HG03558 (cell line): ENCODE data around the gene CTNNA2.

Experiments
- ATAC-seq: cut with Tn5 transposase; IDR thresholded peaks from one replicate; pipeline ENCODE4 v1.9.1; 2021; ENCODE audit warnings: moderate number of reproducible peaks; ENCODE audit not compliant: unreplicated experiment; ENCODE audit errors: extremely low read depth

The CTNNA2 gene

DNA sequence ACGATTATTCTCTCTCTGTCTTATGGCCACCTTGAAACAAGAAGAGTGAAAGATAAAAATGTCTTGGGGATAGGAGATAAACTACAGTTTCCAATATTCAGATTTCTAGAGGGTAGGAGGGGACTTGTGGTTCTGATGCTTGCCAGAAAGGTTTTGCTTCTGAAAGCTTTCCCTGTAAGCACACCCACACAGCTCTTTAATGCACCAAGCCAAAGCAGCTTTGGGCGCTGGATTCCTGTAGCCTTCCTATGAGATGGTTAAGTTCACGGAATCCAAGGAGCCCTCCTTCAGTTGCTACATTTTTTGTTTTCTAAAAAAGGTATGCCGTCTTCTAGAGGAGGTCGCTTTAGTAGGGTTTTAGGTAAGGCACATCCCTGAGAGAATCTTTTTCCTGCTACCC is 786.8 kb downstream of the CTNNA2 start:
- ATAC-seq: no peak

DNA sequence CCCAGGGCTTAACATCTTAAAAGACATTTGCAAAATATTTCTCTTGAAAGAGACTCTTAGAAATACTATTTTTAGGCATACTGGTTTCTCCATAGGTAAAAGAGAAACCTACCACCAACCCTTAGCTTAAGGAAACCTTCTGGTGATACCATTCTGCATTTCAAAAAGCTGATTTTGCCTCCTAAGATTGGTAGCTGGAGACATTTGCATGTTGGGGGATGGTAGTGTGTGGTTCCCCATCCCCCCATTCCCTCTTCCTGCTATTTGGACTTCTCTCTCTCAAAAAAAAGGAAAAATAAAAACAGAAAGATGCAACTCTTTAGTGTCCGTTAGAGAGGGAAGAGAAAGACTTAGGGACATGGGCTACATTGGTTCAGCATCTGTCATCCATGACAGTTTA is 787.5 kb downstream of the CTNNA2 start:
- no peak for ATAC-seq

DNA sequence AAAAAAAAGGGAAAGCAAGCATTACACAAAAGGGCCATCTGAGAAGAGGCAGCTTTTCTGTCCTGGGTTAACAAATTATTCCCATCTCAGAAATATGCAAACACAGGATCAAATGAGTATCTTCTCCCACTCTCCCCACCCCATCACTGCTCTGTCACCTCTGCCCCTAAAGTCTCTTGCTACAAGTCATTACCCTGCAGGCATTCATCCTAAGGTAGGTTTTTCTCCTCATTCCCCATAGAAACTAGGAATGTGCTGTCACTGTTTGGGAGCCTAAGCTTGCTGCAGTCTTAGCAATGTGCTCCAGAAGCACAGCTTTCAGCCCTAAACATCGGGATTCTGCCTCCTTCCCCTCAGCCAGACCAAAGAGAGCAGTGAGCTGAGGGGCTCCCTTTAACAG is 788.1 kb downstream of the CTNNA2 start:
- no peak for ATAC-seq

DNA sequence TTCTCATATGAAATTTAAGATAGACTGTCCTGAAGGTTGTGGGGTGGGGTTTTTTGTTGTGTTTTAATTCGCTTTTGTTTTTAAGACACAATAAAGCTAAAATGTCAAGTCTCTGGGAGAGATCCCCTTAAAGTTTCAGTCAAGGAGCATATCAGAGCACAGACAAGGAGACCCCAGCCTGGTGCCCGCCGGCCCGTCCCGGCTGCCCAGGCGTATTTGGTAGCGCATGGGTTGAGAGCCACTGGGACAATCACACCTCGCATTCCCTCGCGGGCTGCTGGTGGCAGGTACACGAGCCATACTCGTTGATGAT is 789.1 kb downstream of the CTNNA2 start:
- no peak for ATAC-seq

DNA sequence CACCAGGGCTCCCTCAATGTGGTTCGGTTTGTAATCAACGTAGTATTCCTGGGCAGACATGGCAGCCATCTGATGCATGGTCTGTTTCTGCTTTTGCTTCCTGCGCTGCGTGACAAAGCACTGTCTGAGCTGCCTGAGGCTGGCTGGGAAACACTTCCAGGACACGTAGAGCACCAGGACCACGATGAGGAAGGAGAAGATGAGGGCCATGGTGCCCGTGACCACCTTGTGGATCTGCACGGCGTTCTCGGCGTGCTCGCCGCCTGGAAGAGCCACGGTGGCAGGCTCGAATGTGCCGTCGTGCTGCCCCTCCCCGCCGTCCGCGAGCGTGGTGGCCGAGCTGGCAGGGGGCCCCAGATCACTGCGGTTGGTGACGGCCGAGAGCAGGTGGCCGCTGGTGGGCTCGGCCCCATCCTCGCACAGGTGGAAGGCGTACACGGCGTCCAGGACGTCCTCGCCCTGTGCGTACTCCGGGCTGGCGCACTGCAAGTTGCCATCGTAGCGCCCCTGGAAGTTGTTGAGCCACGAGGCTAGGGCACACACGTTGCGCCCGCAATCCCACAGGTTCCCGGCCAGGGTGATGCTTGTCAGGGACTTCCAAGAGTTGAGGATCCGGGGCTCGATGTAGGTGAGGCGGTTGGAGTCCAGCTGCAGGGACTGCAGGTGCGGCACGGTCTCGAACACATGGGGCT is 789.6 kb downstream of the CTNNA2 start:
- ATAC-seq: no peak

DNA sequence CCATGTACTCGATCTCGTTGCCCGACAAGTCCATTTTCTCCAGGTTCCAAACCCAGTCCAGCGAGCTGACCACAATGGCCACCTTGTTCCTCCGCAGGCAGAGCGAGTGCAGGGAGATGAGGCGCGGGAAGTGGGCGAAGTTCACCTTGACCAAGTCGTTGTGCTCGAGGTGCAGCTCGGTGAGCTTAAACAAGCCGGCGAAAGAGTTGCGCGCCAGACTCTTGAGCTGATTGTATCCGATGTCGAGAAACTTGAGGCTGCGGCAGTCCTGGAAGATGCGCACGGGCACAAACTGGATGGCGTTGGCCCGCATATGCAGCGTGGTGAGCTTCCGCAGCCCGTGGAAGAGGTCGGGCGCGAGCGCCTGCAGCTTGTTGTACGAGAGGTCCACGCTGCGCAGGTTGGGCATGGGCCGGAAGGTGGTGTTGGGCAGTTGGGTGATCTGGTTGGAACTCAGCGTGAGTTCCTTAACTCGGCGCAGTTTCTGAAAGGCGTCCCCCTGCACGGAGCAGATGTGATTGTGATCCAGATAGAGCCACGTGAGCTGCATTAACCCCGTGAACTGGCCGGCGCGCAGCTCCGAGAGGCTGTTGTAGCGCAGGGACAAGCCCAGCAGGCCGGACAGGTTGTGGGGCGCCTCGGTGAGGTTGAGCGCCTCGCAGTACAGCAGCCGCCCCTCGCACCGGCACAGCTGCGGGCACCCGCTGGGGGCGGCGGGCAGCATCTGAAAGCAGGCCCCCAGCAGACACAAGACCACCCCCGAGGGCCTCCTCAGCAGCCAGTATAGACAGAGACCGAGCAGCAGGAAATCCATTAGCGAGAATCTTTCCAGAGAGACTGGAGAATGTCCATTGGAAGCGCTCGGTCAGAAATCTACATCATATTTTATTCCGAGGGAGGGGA is 790.4 kb downstream of the CTNNA2 start:
- ATAC-seq: no peak

DNA sequence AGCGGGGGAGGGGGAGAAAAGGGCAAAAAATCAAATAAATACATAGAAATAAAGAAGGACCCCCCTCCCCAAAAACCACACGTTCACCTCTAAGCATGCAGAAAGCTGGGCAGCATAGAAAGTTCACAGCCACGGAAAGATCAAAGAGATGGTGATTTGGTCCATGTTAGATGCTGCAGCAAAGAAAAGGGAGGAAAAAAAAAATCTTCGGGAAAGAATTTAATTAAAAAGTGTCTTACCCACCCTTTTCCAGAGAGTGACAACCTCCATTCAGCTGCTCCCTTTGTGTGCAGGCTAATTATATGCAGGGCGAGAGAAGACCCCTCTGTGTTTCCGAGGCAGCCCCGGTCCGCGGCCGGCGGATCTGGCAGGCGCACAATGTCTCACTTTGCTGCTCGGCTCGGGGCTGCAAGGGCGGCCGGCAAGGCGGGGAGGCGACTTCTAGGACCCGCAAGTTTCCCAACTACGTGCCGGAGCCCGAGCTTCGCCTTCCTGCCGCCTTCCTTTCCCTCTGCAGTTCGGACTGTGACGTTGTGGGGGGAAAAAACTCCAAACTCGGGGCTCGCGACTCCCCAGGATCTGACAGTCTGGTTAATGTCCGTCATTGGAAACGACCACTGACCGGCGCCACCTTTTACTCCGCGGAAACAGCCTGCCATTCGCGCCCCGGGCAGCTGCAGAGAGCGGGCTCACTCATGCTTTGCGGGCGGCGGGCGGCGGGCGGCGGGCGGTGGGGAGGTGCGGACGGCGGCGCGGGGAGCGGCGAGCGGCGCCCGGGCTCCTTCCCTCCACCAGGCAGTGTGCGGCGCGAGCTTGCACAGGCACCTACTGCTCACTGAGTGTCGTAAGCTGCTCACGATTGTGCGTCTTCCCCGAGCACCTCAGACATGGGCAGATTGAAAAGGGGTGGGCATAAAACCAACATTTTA is 791.3 kb downstream of the CTNNA2 start, which contains the start of gene LRRTM1:
Gene LRRTM1, minus strand, starts transcription at position 844 of the 929 bp plus-strand sequence. CDS start 933 bp downstream, outside the sequence.
- ATAC-seq: no peak

DNA sequence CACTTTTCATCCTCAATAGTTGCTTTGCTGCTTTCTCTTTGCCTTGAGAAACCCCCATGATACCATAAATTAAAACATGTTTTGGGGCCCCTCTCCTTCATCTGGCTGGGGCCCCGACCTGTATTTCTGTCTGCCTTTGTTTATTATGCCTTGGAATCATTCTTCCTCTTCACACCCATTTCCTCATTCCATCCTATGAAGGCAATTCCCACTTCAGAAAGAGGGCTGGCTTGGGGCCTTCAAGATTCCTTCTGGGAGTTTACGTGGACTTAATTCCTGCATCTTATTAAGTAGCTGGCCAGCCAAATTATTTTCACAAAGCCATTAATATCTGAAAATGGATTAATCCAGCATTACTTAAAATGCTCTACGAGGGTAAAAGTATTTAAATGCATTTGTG is 798.5 kb downstream of the CTNNA2 start:
- ATAC-seq: no peak

DNA sequence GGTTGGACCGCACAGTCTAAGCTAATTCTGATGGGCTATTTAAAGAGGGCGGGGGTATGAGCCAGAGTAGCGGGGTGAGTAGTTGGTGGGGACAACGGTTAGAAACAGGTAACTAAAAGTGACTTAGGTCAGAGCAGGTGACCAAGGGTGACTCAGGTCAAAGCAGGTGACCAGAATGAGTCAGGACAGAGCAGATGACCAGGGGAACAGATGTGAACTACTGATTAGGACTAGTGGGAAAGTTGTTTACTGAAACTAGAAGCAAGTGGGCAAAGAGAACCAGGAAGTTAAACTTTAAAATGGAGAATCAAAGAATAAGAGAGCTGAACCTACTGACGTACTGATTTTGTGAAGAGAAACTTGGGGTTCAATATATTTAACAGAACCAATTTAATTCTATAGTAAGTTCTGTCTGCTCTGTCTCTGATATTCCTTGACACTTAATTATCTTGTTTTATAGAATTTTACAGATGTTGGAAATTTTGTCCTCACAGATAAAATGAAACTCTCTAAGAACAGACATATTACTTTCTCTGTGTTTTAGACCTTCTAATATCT is 799.5 kb downstream of the CTNNA2 start:
- no peak for ATAC-seq

DNA sequence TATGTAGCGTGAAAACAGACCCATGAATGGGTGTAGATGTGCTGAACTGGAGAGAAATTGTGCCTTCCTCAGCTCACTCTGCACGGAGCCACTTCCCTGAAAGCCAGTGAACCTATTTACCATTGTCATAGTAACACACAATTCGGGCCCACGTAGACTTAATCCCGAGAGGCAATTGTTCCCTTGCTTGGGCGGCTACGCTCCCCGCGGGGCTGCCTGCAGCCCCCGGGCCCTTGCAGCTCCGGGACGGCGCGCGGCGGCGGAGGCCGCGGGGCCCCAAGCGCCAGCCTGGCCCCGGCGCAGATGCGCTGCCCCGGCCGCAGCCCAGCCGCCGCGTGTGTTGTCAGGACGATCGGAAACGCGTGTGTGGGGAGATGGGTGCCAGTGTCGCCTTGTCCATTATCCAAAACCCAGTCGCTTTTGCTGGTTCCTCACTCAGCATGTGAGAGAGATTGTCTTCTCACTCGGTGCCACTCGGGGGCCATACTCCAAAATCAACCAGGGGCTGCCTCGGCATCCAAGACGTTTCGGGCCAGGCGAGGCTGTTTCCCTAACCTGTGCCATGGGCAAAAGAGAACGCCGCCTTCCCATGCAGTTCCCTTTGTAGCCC is 809.6 kb downstream of the CTNNA2 start:
- no peak for ATAC-seq

DNA sequence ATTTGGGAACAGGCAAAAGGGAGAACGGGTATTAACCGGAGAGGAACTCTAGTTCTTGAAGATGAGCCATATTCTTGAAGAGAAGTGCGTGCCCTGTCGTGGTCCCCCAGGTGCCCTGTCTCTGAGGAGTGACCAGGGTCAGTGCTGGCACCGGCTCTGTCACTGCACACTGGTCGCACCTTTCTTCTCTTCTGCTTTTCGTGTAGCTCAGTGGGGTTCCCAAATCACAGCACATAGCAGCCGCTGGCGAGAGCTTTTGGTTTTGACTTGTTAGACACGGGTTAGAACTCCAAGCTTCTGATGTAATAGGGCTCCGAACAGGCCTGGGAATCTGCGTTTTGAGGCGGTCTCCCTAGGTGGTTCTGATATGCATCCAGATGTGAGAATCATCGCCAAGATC is 810.1 kb downstream of the CTNNA2 start:
- ATAC-seq: no peak

DNA sequence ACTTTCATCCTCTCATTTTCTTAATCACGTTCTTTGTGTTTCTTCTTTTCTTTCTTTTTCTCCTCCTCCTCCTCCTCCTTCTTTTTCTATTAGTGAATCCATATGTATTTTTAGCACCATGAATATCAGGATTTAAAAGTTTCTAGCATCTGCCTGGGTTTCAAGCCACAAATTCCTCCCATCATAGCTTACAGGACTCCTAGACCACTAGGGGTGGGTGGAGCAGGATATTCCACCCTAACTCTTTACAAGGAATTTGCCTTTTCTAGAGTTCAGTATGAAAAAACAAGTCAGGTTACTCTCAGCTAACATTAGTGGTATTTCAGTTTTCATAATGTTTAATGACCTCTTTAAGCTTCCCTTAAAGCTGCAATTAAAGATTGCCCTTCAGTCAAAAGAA is 810.8 kb downstream of the CTNNA2 start:
- no peak for ATAC-seq

DNA sequence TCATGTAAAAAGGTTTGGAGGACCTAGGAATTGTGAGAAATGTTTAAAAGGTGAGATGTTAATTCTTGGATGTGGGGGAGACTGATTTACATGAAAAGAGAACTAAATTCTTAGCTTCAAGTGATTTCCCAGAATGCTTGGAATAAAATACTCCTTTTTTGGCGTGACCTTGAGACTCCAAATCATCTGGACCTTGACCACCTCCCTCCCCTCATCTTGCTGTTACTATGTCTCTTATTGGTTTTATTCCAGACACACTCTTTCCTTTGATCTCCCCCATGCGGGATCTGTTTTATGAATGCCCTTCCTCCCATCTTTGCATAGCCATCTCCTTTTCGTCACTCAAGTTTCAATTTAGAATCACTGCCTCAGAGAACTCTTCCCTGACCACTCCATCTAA is 811.7 kb downstream of the CTNNA2 start:
- no peak for ATAC-seq

DNA sequence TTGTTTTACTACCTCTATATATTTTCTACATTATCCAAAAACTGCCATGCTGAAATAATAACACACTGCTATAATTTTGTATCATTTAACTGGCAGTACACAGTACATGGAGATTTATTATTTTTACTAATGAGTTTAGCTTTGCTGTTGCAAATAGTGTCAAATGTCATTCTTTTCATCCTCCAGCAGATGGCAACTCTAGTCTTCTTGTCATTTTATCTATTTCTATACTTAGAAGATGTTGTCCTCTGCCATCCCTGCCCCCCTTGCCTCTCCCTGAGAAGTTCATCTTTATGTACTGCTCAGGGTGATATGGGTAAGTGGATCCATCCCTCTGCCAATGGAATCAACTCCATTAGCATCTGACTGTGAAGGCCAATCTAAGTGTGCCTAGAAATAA is 813.4 kb downstream of the CTNNA2 start:
- no peak for ATAC-seq

DNA sequence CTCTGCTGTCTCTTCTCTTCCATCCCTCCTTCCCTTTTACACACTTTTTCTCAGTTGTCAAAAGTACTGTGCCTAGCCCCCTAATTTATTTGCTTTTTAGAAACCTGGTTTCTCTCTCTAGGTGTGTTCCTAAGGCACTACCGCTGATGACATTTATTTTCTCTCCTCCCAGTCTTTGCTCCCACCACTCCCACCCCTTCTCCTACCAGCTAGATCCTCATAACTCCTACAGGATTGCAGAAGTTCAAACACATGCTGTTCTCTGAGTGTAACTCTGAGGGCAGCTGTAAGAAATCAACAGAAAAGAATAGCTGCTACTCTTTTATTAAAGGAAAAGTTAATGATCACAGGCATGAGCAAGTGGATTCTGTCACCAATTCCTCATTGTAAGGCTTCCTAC is 814.0 kb downstream of the CTNNA2 start:
- ATAC-seq: no peak

DNA sequence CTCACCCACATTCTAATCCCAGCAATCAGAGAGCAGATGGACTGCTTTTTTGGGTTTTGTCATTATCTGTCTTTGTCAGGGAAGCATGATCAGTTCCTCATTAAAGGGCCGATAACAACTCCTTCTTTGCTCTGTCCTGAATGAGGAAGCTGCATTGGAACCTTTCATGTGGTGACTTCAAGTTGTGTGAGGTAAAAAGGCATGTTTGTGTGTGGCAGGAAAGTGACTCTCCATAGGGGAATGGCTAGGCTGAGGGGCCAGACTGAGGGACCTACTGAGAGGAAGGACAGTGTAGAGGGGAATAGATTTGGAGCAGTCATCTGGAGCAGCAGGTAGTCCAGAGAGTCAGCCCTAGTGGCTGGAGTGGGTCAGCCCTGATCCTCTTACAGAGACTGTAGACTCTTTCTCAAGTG is 815.3 kb downstream of the CTNNA2 start:
- ATAC-seq: no peak

DNA sequence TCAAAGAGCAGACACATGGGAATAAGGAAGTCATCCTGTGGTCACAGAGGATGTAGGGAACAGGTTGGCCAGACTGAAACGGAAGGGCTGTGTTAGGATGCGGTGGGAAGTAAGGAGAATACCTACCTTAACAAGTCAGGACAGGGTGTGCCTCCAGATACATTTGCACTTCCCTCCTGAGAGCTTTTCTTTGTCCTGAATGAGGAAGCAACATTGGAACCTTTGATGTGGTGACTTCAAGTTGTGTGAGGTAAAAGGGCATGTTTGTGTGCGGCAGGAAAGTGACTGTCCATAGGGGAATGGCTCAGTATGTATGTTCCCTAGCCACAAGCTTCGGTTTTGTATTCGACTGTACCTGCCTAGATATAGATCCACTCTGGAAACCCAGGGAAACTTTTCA is 816.6 kb downstream of the CTNNA2 start:
- no peak for ATAC-seq

DNA sequence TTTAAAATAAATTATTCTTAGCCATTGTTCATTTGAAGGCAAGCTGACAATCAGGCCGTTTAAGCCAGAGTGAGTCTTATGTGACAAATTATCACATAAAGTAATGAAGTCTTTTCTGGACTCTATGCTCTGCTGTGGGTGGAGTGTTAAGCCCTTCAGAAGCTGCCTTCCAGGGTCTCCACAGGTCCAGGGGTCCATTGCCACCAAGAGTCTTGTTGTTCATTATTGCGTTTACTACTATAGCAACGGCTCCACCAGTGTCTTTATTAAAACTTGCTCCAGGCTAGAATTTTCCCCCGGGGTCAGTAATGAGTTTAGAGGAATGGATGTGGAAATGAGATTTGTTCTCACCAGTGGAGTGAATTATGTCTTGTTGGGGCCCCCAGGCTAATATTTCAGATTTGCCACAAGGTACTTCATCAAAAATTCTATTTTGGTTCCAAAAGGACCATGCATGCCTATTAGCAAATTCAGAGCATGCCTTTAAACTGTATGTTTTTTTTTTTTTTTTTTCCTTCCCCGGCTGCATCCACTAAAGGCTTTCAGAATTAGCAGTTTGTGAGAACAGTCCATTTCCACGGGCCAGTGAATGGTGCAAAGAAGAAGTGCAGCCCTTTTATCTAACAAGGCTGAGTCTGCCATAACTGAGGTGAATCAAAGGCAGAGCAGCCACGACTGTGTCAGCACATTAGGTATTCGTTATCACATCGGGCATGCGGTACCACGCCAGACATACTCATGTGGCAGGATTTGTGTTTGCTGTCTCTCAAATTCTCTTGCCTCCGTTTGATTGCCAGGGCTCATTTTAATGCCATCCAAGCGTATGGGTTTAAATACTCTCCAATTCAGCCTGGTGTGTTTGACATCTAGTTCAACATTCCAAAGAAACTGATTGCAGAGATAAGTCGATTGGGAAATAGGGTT is 817.9 kb downstream of the CTNNA2 start:
- no peak for ATAC-seq

DNA sequence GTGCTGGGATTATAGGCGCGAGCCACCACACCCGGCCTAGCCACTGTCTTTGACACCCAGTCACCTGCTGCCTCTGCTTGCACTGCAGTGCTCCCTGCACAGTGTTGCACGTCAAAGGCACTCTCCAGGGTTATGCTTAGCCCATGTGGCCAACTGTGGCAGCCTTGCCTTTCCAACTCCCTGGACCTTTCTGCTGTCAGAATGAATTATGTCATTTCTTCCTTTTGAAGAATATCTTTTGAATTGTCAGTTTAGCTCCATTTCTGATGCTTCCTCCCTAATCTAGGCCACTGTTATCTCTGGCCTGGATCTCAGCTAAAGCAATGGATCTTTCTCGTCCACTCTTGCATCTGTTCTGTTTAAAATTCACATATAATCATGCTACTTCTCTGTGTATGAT is 821.0 kb downstream of the CTNNA2 start:
- no peak for ATAC-seq
